ENCODE data around the gene OVOL1. TPM values are rescaled to one million over a fixed set of nuclear protein-coding genes. Genes with fewer than 3 reads are reported as not detected.
"Not testable (repeated sequence)": the region's sequence is repeated elsewhere in the genome, so short reads cannot be mapped to it uniquely, and the experiment has no call there.

Gene OVOL1
- 10 to 100 TPM; 38.2 to 49.9 TPM for polyA plus RNA-seq

- H3K36me3 ChIP-seq (ENCODE audit: control insufficient read depth in 2 of 2, insufficient read depth in 2 of 2, low read length in 1 of 2), result peaks cover 0 to 3% of the 10 kb centered on the region in 2 donors
- peaks cover 8 to 42% of the 10 kb centered on the region in 2 donors for H3K4me1 ChIP-seq (ENCODE audit: control insufficient read depth in 2 of 2, insufficient read depth in 2 of 2, low read length in 1 of 2)
- no peaks in the 10 kb centered on the region for H3K27me3 ChIP-seq (ENCODE audit: control insufficient read depth in 1 of 2, insufficient read depth in 2 of 2, low read length in 2 of 2)
- H3K9me3 ChIP-seq (ENCODE audit: control insufficient read depth in 2 of 2, insufficient read depth in 1 of 2, low read depth in 1 of 2, low read length in 1 of 2), result no peaks in the 10 kb centered on the region
- 1 to 2% methylated on average over 82 to 112 of the region's 112 CpGs for WGBS, 2 donors
- H3K4me3 ChIP-seq (ENCODE audit: low read depth in 1 of 2, low read length in 2 of 2), result peak within 1 kb of the TSS; percentile 79 to 87
- peak within 1 kb of the TSS; percentile 82 to 91 for H3K27ac ChIP-seq (ENCODE audit: low read depth in 2 of 2, low read length in 1 of 2)
Observed at GRCh38 chr11:65786786-65787636, at the start of gene OVOL1. OVOL1 (plus strand) TSS chr11:65787063; CDS start chr11:65787374, 311 bp downstream.

- Histone ChIP-seq H3K4me1 (ENCODE audit: control insufficient read depth in 2 of 2, insufficient read depth in 2 of 2, low read length in 1 of 2) (peaks cover 0 to 2% of the 10 kb centered on the region in 2 donors), H3K36me3 (ENCODE audit: control insufficient read depth in 2 of 2, insufficient read depth in 2 of 2, low read length in 1 of 2) (no peaks in the 10 kb centered on the region), H3K27me3 (ENCODE audit: control insufficient read depth in 1 of 2, insufficient read depth in 2 of 2, low read length in 2 of 2) (no peaks in the 10 kb centered on the region), H3K4me3 (ENCODE audit: low read depth in 1 of 2, low read length in 2 of 2) (no peak overlapping the region), H3K27ac (ENCODE audit: low read depth in 2 of 2, low read length in 1 of 2) (no peak overlapping the region), H3K9me3 (ENCODE audit: control insufficient read depth in 2 of 2, insufficient read depth in 1 of 2, low read depth in 1 of 2, low read length in 1 of 2) (no peaks in the 10 kb centered on the region)
- 87 to 89% methylated on average over 2 of the region's 2 CpGs for WGBS, 2 donors
Observed at GRCh38 chr11:65739022-65739421, 47.8 kb upstream of the OVOL1 start.

GRCh38 chr11:65741185-65741584 lies 45.7 kb upstream of the OVOL1 start:
- no peaks in the 10 kb centered on the region for H3K9me3 ChIP-seq (ENCODE audit: control insufficient read depth in 2 of 2, insufficient read depth in 1 of 2, low read depth in 1 of 2, low read length in 1 of 2)
- 83 to 84% methylated on average over 8 of the region's 8 CpGs for WGBS, 2 donors
- no peaks in the 10 kb centered on the region for H3K36me3 ChIP-seq (ENCODE audit: control insufficient read depth in 2 of 2, insufficient read depth in 2 of 2, low read length in 1 of 2)
- H3K4me3 ChIP-seq (ENCODE audit: low read depth in 1 of 2, low read length in 2 of 2), result no peak overlapping the region
- H3K4me1 ChIP-seq (ENCODE audit: control insufficient read depth in 2 of 2, insufficient read depth in 2 of 2, low read length in 1 of 2), result peaks cover 0 to 4% of the 10 kb centered on the region in 2 donors
- no peak overlapping the region for H3K27ac ChIP-seq (ENCODE audit: low read depth in 2 of 2, low read length in 1 of 2)
- no peaks in the 10 kb centered on the region for H3K27me3 ChIP-seq (ENCODE audit: control insufficient read depth in 1 of 2, insufficient read depth in 2 of 2, low read length in 2 of 2)

- no peaks in the 10 kb centered on the region for H3K9me3 ChIP-seq (ENCODE audit: control insufficient read depth in 2 of 2, insufficient read depth in 1 of 2, low read depth in 1 of 2, low read length in 1 of 2)
Observed at GRCh38 chr11:65742353-65742752, 44.5 kb upstream of the OVOL1 start.

GRCh38 chr11:65743681-65744025 lies 43.2 kb upstream of the OVOL1 start:
- WGBS, 2 donors, result 74 to 76% methylated on average over 10 of the region's 10 CpGs
- peaks cover 0 to 4% of the 10 kb centered on the region in 2 donors for H3K4me1 ChIP-seq (ENCODE audit: control insufficient read depth in 2 of 2, insufficient read depth in 2 of 2, low read length in 1 of 2)
- H3K36me3 ChIP-seq (ENCODE audit: control insufficient read depth in 2 of 2, insufficient read depth in 2 of 2, low read length in 1 of 2), result no peaks in the 10 kb centered on the region
- no peak overlapping the region for H3K27ac ChIP-seq (ENCODE audit: low read depth in 2 of 2, low read length in 1 of 2)
- H3K27me3 ChIP-seq (ENCODE audit: control insufficient read depth in 1 of 2, insufficient read depth in 2 of 2, low read length in 2 of 2), result peaks cover 0 to 3% of the 10 kb centered on the region in 2 donors
- no peaks in the 10 kb centered on the region for H3K9me3 ChIP-seq (ENCODE audit: control insufficient read depth in 2 of 2, insufficient read depth in 1 of 2, low read depth in 1 of 2, low read length in 1 of 2)
- no peak overlapping the region for H3K4me3 ChIP-seq (ENCODE audit: low read depth in 1 of 2, low read length in 2 of 2)

More at GRCh38 chr11:65742353-65742752, 44.5 kb upstream of the OVOL1 start:
- Histone ChIP-seq H3K27ac (ENCODE audit: low read depth in 2 of 2, low read length in 1 of 2) (no peak overlapping the region), H3K36me3 (ENCODE audit: control insufficient read depth in 2 of 2, insufficient read depth in 2 of 2, low read length in 1 of 2) (no peaks in the 10 kb centered on the region), H3K4me1 (ENCODE audit: control insufficient read depth in 2 of 2, insufficient read depth in 2 of 2, low read length in 1 of 2) (peaks cover 0 to 4% of the 10 kb centered on the region in 2 donors), H3K4me3 (ENCODE audit: low read depth in 1 of 2, low read length in 2 of 2) (no peak overlapping the region), H3K27me3 (ENCODE audit: control insufficient read depth in 1 of 2, insufficient read depth in 2 of 2, low read length in 2 of 2) (no peaks in the 10 kb centered on the region)
- WGBS, 2 donors, result 86 to 89% methylated on average over 1 of the region's 1 CpG

GRCh38 chr11:65744026-65744698 lies 42.7 kb upstream of the OVOL1 start:
- Histone ChIP-seq H3K36me3 (ENCODE audit: control insufficient read depth in 2 of 2, insufficient read depth in 2 of 2, low read length in 1 of 2) (no peaks in the 10 kb centered on the region), H3K9me3 (ENCODE audit: control insufficient read depth in 2 of 2, insufficient read depth in 1 of 2, low read depth in 1 of 2, low read length in 1 of 2) (no peaks in the 10 kb centered on the region), H3K4me3 (ENCODE audit: low read depth in 1 of 2, low read length in 2 of 2) (no peak overlapping the region), H3K4me1 (ENCODE audit: control insufficient read depth in 2 of 2, insufficient read depth in 2 of 2, low read length in 1 of 2) (peaks cover 0 to 4% of the 10 kb centered on the region in 2 donors), H3K27me3 (ENCODE audit: control insufficient read depth in 1 of 2, insufficient read depth in 2 of 2, low read length in 2 of 2) (peaks cover 0 to 3% of the 10 kb centered on the region in 2 donors), H3K27ac (ENCODE audit: low read depth in 2 of 2, low read length in 1 of 2) (no peak overlapping the region)
- WGBS, 2 donors, result 77 to 79% methylated on average over 18 of the region's 18 CpGs

- H3K36me3 ChIP-seq (ENCODE audit: control insufficient read depth in 2 of 2, insufficient read depth in 2 of 2, low read length in 1 of 2), result no peaks in the 10 kb centered on the region
- WGBS, 2 donors, result 85 to 86% methylated on average over 8 of the region's 8 CpGs
- no peaks in the 10 kb centered on the region for H3K9me3 ChIP-seq (ENCODE audit: control insufficient read depth in 2 of 2, insufficient read depth in 1 of 2, low read depth in 1 of 2, low read length in 1 of 2)
Observed at GRCh38 chr11:65744699-65745042, 42.2 kb upstream of the OVOL1 start.

GRCh38 chr11:65745049-65745448 lies 41.8 kb upstream of the OVOL1 start:
- no peaks in the 10 kb centered on the region for H3K36me3 ChIP-seq (ENCODE audit: control insufficient read depth in 2 of 2, insufficient read depth in 2 of 2, low read length in 1 of 2)
- peaks cover 0 to 3% of the 10 kb centered on the region in 2 donors for H3K27me3 ChIP-seq (ENCODE audit: control insufficient read depth in 1 of 2, insufficient read depth in 2 of 2, low read length in 2 of 2)
- peaks cover 0 to 4% of the 10 kb centered on the region in 2 donors for H3K4me1 ChIP-seq (ENCODE audit: control insufficient read depth in 2 of 2, insufficient read depth in 2 of 2, low read length in 1 of 2)
- no peaks in the 10 kb centered on the region for H3K9me3 ChIP-seq (ENCODE audit: control insufficient read depth in 2 of 2, insufficient read depth in 1 of 2, low read depth in 1 of 2, low read length in 1 of 2)
- no peak overlapping the region for H3K27ac ChIP-seq (ENCODE audit: low read depth in 2 of 2, low read length in 1 of 2)
- H3K4me3 ChIP-seq (ENCODE audit: low read depth in 1 of 2, low read length in 2 of 2), result no peak overlapping the region
- WGBS, 2 donors, result 88 to 94% methylated on average over 17 of the region's 17 CpGs

More at GRCh38 chr11:65744699-65745042, 42.2 kb upstream of the OVOL1 start:
- Histone ChIP-seq H3K27ac (ENCODE audit: low read depth in 2 of 2, low read length in 1 of 2) (no peak overlapping the region), H3K4me1 (ENCODE audit: control insufficient read depth in 2 of 2, insufficient read depth in 2 of 2, low read length in 1 of 2) (peaks cover 0 to 4% of the 10 kb centered on the region in 2 donors), H3K27me3 (ENCODE audit: control insufficient read depth in 1 of 2, insufficient read depth in 2 of 2, low read length in 2 of 2) (peaks cover 0 to 3% of the 10 kb centered on the region in 2 donors), H3K4me3 (ENCODE audit: low read depth in 1 of 2, low read length in 2 of 2) (no peak overlapping the region)

- H3K4me3 ChIP-seq (ENCODE audit: low read depth in 1 of 2, low read length in 2 of 2); H3K36me3 ChIP-seq (ENCODE audit: control insufficient read depth in 2 of 2, insufficient read depth in 2 of 2, low read length in 1 of 2); H3K4me1 ChIP-seq (ENCODE audit: control insufficient read depth in 2 of 2, insufficient read depth in 2 of 2, low read length in 1 of 2); H3K27me3 ChIP-seq (ENCODE audit: control insufficient read depth in 1 of 2, insufficient read depth in 2 of 2, low read length in 2 of 2); H3K9me3 ChIP-seq (ENCODE audit: control insufficient read depth in 2 of 2, insufficient read depth in 1 of 2, low read depth in 1 of 2, low read length in 1 of 2); H3K27ac ChIP-seq (ENCODE audit: low read depth in 2 of 2, low read length in 1 of 2): not testable (repeated sequence)
- WGBS, 2 donors, result 73 to 80% methylated on average over 5 of the region's 5 CpGs
Observed at GRCh38 chr11:65762169-65762568, 24.7 kb upstream of the OVOL1 start.

Measured in esophagus (tissue), 2 donors.